ENCODE results near the gene SHB. TPM values are rescaled to one million over a fixed set of nuclear protein-coding genes. Genes with fewer than 3 reads are reported as not detected.

The SHB gene
- total RNA-seq, 1 experiment from 2014 or later: 12.2 TPM

GRCh38 chr9:37961351-37961750 is 107.7 kb downstream of the SHB start:
- TF ChIP-seq E2F5 (CRISPR knock-in tag; IDR thresholded peaks at IDR 0.05) (no peak), USF1 (CRISPR knock-in tag; IDR thresholded peaks at IDR 0.05) (no peak), MXD4 (CRISPR knock-in tag; IDR thresholded peaks at IDR 0.05; ENCODE audit: borderline replicate concordance) (no peak), NFE2L1 (CRISPR knock-in tag; IDR thresholded peaks at IDR 0.05) (no peak), NFYB (CRISPR knock-in tag; conservative IDR thresholded peaks at IDR 0.05; ENCODE audit: low read depth) (no peak), AFF4 (CRISPR knock-in tag; IDR thresholded peaks at IDR 0.05; ENCODE audit: borderline replicate concordance) (no peak), GRHL2 (CRISPR knock-in tag; IDR thresholded peaks at IDR 0.05; ENCODE audit: insufficient replicate concordance, severe bottlenecking) (no peak), MAX (CRISPR knock-in tag; IDR thresholded peaks at IDR 0.05) (no peak), SMAD3 (CRISPR knock-in tag; IDR thresholded peaks at IDR 0.05; ENCODE audit: borderline replicate concordance) (no peak), RELA (CRISPR knock-in tag; IDR thresholded peaks at IDR 0.05; ENCODE audit: borderline replicate concordance) (no peak), IRF1 (CRISPR knock-in tag; IDR thresholded peaks at IDR 0.05) (no peak), TCF7 (CRISPR knock-in tag; IDR thresholded peaks at IDR 0.05; ENCODE audit: low read depth) (no peak), ZNF232 (CRISPR knock-in tag; IDR thresholded peaks at IDR 0.05) (no peak), NFATC4 (CRISPR knock-in tag; IDR thresholded peaks at IDR 0.05) (no peak), ETV6 (CRISPR knock-in tag; IDR thresholded peaks at IDR 0.05) (no peak), ZNF512 (CRISPR knock-in tag; IDR thresholded peaks at IDR 0.05; ENCODE audit: borderline replicate concordance) (no peak), ZBTB43 (CRISPR knock-in tag; IDR thresholded peaks at IDR 0.05) (no peak), ATF1 (CRISPR knock-in tag; IDR thresholded peaks at IDR 0.05) (no peak)
- no peak overlapping the region for H3K4me3 Mint-ChIP-seq
- no peaks in the 10 kb centered on the region for H3K36me3 Mint-ChIP-seq
- ATAC-seq: no peak
- H3K9me3 Mint-ChIP-seq: no peaks in the 10 kb centered on the region
- ChIA-PET POLR2A (no interaction called here), CTCF (interaction anchor here (2.6 kb wide), 1 partner anchor 48 kb away, joined by 7 read pairs; no protein-coding TSS in a partner anchor)
- H3K27ac Mint-ChIP-seq: no peak overlapping the region
- DNase-seq (ENCODE audit: low spot score): no peak
- no peaks in the 10 kb centered on the region for H3K27me3 Mint-ChIP-seq (ENCODE audit: low read depth)
- peaks cover 14% of the 10 kb centered on the region for H3K4me1 Mint-ChIP-seq

All from WTC11 (cell line).